ENCODE measurements around the gene RCVRN. TPM values are rescaled to one million over a fixed set of nuclear protein-coding genes. Genes with fewer than 3 reads are reported as not detected.

Gene RCVRN
- total and polyA plus RNA-seq, 2 of the 8 experiments (the other 6 are each of a cell fraction or from before 2014, with no cell fraction given), result not detected

GRCh38 chr17:9862949-9863348 lies 42.1 kb downstream of the RCVRN start:
- no peak overlapping the region for H2BK120ac ChIP-seq (replicated peaks; ENCODE audit: low read depth, low read length)
- DNase-seq (ENCODE audit: low read depth in 1 of 2, low spot score in 2 of 2) (peak in 1 of 2 experiments; percentile 11), FAIRE-seq (no peak)
- no peaks in the 10 kb centered on the region for H3K79me1 ChIP-seq (ENCODE audit: low read depth, low read length)
- no peaks in the 10 kb centered on the region for H3K36me3 ChIP-seq (ENCODE audit: control insufficient read depth in 2 of 4, insufficient read depth in 4 of 4, low read length in 3 of 4)
- no peaks in the 10 kb centered on the region for H4K20me1 ChIP-seq (replicated peaks in 1 of 2; ENCODE audit: control insufficient read depth in 1 of 2, insufficient read depth in 2 of 2, low read length in 2 of 2)
- H3K79me2 ChIP-seq (ENCODE audit: control insufficient read depth in 1 of 2, insufficient read depth in 2 of 2, low read length in 2 of 2), result no peaks in the 10 kb centered on the region
- H4K91ac ChIP-seq (replicated peaks; ENCODE audit: insufficient read length, low read length), result no peak overlapping the region
- 82% methylated on average over 4 of the region's 4 CpGs; no CpG with 5 or more reads in 1 of the 2 experiments for WGBS, 2 experiments (ENCODE audit: extremely low coverage in 1 of 2, insufficient coverage in 1 of 2, insufficient read length in 1 of 2, insufficient replicate concordance in 2 of 2, low coverage in 1 of 2, low lambda C conversion rate in 2 of 2, missing lambda C conversion rate in 1 of 2)
- H3K4me1 ChIP-seq (replicated peaks in 1 of 4; ENCODE audit: control insufficient read depth in 3 of 4, insufficient read depth in 4 of 4, low read length in 3 of 4), result no peaks in the 10 kb centered on the region
- no peak overlapping the region for H3K56ac ChIP-seq (replicated peaks; ENCODE audit: insufficient read length, low read depth, low read length)
- TF ChIP-seq EGR1 (IDR thresholded peaks at IDR 0.05; ENCODE audit: borderline replicate concordance, low read depth, low read length), result no peak
- no peak for TF ChIP-seq RXRA (IDR thresholded peaks at IDR 0.05; ENCODE audit: insufficient read depth, low read depth, low read length)
- no peak for TF ChIP-seq E2F6 (IDR thresholded peaks at IDR 0.05)
- TF ChIP-seq BCL11A (IDR thresholded peaks at IDR 0.05; ENCODE audit: low read depth in 2 of 2, low read length in 2 of 2), result no peak
- no peak for TF ChIP-seq CEBPB (IDR thresholded peaks at IDR 0.05; ENCODE audit: low read depth, low read length)
- no peak for TF ChIP-seq RFX5 (IDR thresholded peaks at IDR 0.05; ENCODE audit: borderline replicate concordance, low read depth, low read length)
- TF ChIP-seq TAF1 (IDR thresholded peaks at IDR 0.05; ENCODE audit: low read depth, low read length), result no peak
- no peak for TF ChIP-seq CTBP2 (IDR thresholded peaks at IDR 0.05; ENCODE audit: borderline replicate concordance, insufficient read depth, insufficient read length, low read length)
- TF ChIP-seq MAX (IDR thresholded peaks at IDR 0.05), result no peak
- H3K27ac ChIP-seq (ENCODE audit: low read depth, low read length), result no peak overlapping the region
- H2AFZ ChIP-seq (ENCODE audit: low read length), result no peak overlapping the region
- no peak overlapping the region for H2BK15ac ChIP-seq (ENCODE audit: low read length)
- no peak overlapping the region for H3K23ac ChIP-seq (ENCODE audit: insufficient read length)
- H2AK5ac ChIP-seq (ENCODE audit: low read depth, low read length), result no peak overlapping the region
- no peak overlapping the region for H3K14ac ChIP-seq (ENCODE audit: insufficient read length)
- H3K4ac ChIP-seq (replicated peaks; ENCODE audit: insufficient read length, low read depth, low read length), result no peak overlapping the region
- H3K4me2 ChIP-seq (ENCODE audit: insufficient read depth in 1 of 2, low read depth in 2 of 2, low read length in 2 of 2), result no peak overlapping the region
- H2BK5ac ChIP-seq (ENCODE audit: low read depth, low read length), result no peak overlapping the region
- H3K23me2 ChIP-seq (ENCODE audit: low read depth, low read length), result no peaks in the 10 kb centered on the region
- ChIA-PET POLR2A (ENCODE audit: partially characterized antibody) (no interaction called here), CTCF (ENCODE audit: partially characterized antibody) (interaction anchor here (0.8 to 1.1 kb wide), 2 partner anchors 17 to 27 kb away, joined by 3 to 4 read pairs; no protein-coding TSS in a partner anchor)
- H4K5ac ChIP-seq (ENCODE audit: insufficient read length, low read depth, low read length), result no peak overlapping the region
- no peak overlapping the region for H3K4me3 ChIP-seq (ENCODE audit: extremely low read depth in 1 of 4, insufficient read depth in 2 of 4, low read depth in 3 of 4, low read length in 4 of 4)
- no peak overlapping the region for H2BK20ac ChIP-seq (ENCODE audit: low read length)
- no peaks in the 10 kb centered on the region for H3K9me3 ChIP-seq (ENCODE audit: insufficient read depth in 2 of 2, low read depth in 1 of 2, low read length in 1 of 2)
- no peaks in the 10 kb centered on the region for H3K27me3 ChIP-seq (replicated peaks in 1 of 4; ENCODE audit: control insufficient read depth in 3 of 4, extremely low read depth in 1 of 4, insufficient read depth in 3 of 4, low read length in 3 of 4)
- no peak overlapping the region for H3K18ac ChIP-seq (ENCODE audit: extremely low read depth, low read length)
- no peak overlapping the region for H2BK12ac ChIP-seq (ENCODE audit: low read depth, low read length)
- H3K9ac ChIP-seq (replicated peaks in 1 of 4; ENCODE audit: extremely low read depth in 1 of 4, low read depth in 3 of 4, low read length in 3 of 4), result no peak overlapping the region
- no peak overlapping the region for H4K8ac ChIP-seq (ENCODE audit: extremely low read depth, insufficient read depth, low read length)

All from H1 (cell line).